ENCODE results near the gene EXOC3L4.
A peak's percentile ranks its signal among the peaks of the same experiment; 100 is the strongest.

DNA sequence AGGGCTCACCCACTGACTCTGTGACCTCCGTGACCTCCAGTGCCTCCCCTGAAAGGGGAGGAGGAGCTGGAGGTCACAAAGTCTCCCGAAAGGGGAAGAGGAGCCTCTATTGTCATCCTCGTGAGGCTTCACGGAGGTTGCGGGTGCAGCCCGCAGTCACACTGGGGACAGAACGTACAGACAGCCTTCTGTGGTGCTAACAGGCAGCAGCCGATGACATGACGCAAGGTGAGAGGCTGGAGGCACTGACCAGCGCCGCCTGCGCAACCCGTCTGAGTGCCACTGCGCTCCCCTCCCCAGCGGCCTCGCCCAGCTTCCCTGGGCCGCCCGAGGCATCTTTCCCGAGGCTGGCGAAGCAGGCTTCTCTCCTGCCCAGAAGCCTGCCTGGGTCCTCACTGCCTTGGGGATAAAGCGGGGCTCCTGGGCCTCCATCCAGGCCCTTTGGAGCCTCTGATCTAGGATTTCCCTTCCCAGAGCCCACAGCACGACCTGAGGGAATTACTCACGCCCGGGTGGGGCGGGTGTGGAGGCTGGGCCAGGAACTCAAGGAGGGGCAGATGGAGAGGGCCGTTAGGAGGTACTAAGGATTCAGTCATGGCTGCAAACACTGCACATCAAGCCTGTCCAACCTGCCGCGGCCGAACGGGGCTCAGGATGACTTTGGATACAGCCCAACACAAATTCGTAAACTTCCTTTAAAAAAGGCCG, 22.8 kb upstream of the EXOC3L4 start:
- TF ChIP-seq RAD21 (IDR thresholded peaks at IDR 0.05): no peak
- TF ChIP-seq, protein P1, sequence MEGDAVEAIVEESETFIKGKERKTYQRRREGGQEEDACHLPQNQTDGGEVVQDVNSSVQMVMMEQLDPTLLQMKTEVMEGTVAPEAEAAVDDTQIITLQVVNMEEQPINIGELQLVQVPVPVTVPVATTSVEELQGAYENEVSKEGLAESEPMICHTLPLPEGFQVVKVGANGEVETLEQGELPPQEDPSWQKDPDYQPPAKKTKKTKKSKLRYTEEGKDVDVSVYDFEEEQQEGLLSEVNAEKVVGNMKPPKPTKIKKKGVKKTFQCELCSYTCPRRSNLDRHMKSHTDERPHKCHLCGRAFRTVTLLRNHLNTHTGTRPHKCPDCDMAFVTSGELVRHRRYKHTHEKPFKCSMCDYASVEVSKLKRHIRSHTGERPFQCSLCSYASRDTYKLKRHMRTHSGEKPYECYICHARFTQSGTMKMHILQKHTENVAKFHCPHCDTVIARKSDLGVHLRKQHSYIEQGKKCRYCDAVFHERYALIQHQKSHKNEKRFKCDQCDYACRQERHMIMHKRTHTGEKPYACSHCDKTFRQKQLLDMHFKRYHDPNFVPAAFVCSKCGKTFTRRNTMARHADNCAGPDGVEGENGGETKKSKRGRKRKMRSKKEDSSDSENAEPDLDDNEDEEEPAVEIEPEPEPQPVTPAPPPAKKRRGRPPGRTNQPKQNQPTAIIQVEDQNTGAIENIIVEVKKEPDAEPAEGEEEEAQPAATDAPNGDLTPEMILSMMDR (IDR thresholded peaks at IDR 0.05; ENCODE audit: low read depth, low read length, missing input control): no peak
- no peak for TF ChIP-seq TAF1 (conservative IDR thresholded peaks at IDR 0.05)
- TF ChIP-seq RXRA (IDR thresholded peaks at IDR 0.05): peak in 1 of 2 donors; percentile 1

All from liver (tissue), 3 donors.